A673 (cell line): ENCODE measurements around the gene CTIF. TPM values are rescaled to one million over a fixed set of nuclear protein-coding genes. Genes with fewer than 3 reads are reported as not detected.

ENCODE experiments used
- BruUV-seq: library from RNA; stranded (reverse); fragments of 400-500 nt; replicated peaks from 2 replicates; lab custom pipeline; 2021; lab: Mats Ljungman, UMichigan
- CTCF ChIA-PET: fragments of 300-600 bp; sonication (Branson Sonifier 250); formaldehyde crosslinking; loops from one replicate; lab custom pipeline; 2022; ENCODE audit warnings: antibody characterized with exemption; lab: Charles Lee
- POLR2A ChIA-PET: fragments of 300-600 bp; sonication (Branson Sonifier 250); formaldehyde crosslinking; loops from one replicate; lab custom pipeline; 2022; ENCODE audit warnings: antibody characterized with exemption; ENCODE audit not compliant: low non-redundant PET; lab: Charles Lee
- DNase-seq: peaks from one replicate; pipeline ENCODE4 v3.0.0-alpha.2; 2015; ENCODE audit warnings: low spot score
- H3K27ac ChIP-seq: fragments of 200-600 bp; sonication (generic); 2 replicates; pipeline ENCODE4 v1.5.1; 2016; ENCODE audit warnings: mixed run types, low read depth, mild to moderate bottlenecking, mixed read lengths, antibody characterized with exemption, low read length; ENCODE audit not compliant: poor library complexity, severe bottlenecking
- H3K27me3 ChIP-seq: fragments of 200-600 bp; sonication (generic); replicated peaks from 2 replicates; pipeline ENCODE4 v1.6.1; 2017; ENCODE audit warnings: mixed run types, low read depth, mild to moderate bottlenecking, mixed read lengths, antibody characterized with exemption, low read length; ENCODE audit not compliant: insufficient read depth, poor library complexity
- H3K36me3 ChIP-seq: fragments of 200-600 bp; sonication (generic); 2 replicates; pipeline ENCODE4 v1.6.1; 2016; ENCODE audit warnings: mixed run types, mild to moderate bottlenecking, mixed read lengths, antibody characterized with exemption, low read length; ENCODE audit not compliant: insufficient read depth, poor library complexity, severe bottlenecking
- H3K4me1 ChIP-seq: fragments of 200-600 bp; sonication (generic); 2 replicates; pipeline ENCODE4 v1.6.1; 2017; ENCODE audit warnings: mixed run types, mild to moderate bottlenecking, mixed read lengths, antibody characterized with exemption, low read length; ENCODE audit not compliant: insufficient read depth, poor library complexity, severe bottlenecking
- H3K4me3 ChIP-seq: fragments of 200-600 bp; sonication (generic); 2 replicates; pipeline ENCODE4 v1.5.1; 2016; ENCODE audit warnings: low read depth, mixed run types, mild to moderate bottlenecking, mixed read lengths, low read length; ENCODE audit not compliant: poor library complexity, severe bottlenecking
- H3K9me3 ChIP-seq: fragments of 200-600 bp; sonication (generic); 2 replicates; pipeline ENCODE4 v1.6.1; 2016; ENCODE audit warnings: mixed run types, low read depth, mild to moderate bottlenecking, mixed read lengths, antibody characterized with exemption, low read length; ENCODE audit not compliant: poor library complexity, severe bottlenecking
- EZH2 ChIP-seq: fragments of 200-600 bp; sonication (generic); IDR thresholded peaks from 2 replicates; pipeline ENCODE4 v1.6.1; 2017; ENCODE audit warnings: borderline replicate concordance, low read depth, mild to moderate bottlenecking, mixed read lengths, antibody characterized with exemption, low read length; ENCODE audit not compliant: poor library complexity, severe bottlenecking
- intact Hi-C: fragments of 100-400 bp; cut with micrococcal nuclease; formaldehyde crosslinking; loops from one replicate; pipeline ENCODE4 v1.10.0; 2022; ENCODE audit not compliant: unreplicated experiment
- total RNA-seq: library from RNA; stranded (reverse); gene quantifications from 2 replicates; pipeline ENCODE4 v1.2.3, GENCODE V29; 2021
- TF ChIP-seq, protein P1 (sequence below): fragments of 300-800, 200-600 bp; sonication (generic); conservative IDR thresholded peaks from 2 replicates; pipeline ENCODE4 v1.5.1; 2017; ENCODE audit warnings: low read depth, mild to moderate bottlenecking, antibody characterized with exemption, low read length, moderate library complexity, mixed read lengths

The CTIF gene
- total RNA-seq, 1 experiment from 2014 or later, result 23.5 TPM

DNA sequence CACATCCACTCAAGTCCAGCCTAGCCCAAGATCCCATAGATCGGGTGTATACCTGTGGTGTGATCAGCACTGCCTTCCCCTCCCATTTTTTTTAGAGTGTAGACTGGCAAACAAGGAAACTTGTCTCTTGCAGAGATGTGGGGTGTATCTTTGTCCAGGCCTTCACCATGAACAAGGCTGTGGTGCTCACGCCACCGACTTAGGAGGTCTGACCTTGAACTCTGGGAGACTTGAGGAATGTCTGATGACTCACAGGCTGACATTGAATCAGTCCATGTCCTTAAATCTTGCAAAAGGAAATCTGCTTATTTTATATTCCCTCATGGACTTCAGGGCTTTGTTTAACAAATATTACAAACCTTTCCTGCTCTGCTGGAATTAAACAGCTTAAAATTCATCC lies 4.5 kb upstream of the CTIF start:
- intact Hi-C loops, result no loop called here

DNA sequence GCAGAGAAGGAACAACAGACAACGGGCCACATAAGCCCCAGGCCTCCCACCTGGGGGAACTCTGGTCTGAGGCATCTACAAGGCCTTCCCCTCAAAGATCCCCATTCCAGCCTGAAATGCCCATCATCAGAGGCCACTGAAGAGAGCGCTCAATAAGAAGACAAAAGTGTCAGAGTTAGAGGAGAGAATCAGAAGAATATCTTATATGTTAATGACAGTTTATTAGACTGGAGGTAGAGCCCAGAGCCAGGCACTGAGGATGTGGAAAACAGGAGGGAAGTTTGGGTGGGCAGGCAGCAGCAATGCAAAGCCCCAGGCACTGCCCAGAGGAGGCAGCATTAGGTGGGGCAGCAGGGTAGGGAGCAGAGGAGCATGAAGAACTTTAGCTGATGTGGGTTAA lies 2.9 kb upstream of the CTIF start:
- peaks cover 23% of the 10 kb centered on the region for H3K4me1 ChIP-seq
- CTCF ChIA-PET, result no interaction called here
- no peak for DNase-seq

More for the DNA sequence above, 4.5 kb upstream of the CTIF start:
- peaks cover 23% of the 10 kb centered on the region for H3K4me1 ChIP-seq
- no peaks in the 10 kb centered on the region for H3K27me3 ChIP-seq
- ChIA-PET POLR2A (no interaction called here), CTCF (no interaction called here)
- no peak overlapping the region for H3K27ac ChIP-seq
- no TSS peak for BruUV-seq
- TF ChIP-seq, protein P1, sequence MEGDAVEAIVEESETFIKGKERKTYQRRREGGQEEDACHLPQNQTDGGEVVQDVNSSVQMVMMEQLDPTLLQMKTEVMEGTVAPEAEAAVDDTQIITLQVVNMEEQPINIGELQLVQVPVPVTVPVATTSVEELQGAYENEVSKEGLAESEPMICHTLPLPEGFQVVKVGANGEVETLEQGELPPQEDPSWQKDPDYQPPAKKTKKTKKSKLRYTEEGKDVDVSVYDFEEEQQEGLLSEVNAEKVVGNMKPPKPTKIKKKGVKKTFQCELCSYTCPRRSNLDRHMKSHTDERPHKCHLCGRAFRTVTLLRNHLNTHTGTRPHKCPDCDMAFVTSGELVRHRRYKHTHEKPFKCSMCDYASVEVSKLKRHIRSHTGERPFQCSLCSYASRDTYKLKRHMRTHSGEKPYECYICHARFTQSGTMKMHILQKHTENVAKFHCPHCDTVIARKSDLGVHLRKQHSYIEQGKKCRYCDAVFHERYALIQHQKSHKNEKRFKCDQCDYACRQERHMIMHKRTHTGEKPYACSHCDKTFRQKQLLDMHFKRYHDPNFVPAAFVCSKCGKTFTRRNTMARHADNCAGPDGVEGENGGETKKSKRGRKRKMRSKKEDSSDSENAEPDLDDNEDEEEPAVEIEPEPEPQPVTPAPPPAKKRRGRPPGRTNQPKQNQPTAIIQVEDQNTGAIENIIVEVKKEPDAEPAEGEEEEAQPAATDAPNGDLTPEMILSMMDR, result no peak
- no peak for TF ChIP-seq EZH2
- H3K9me3 ChIP-seq, result no peaks in the 10 kb centered on the region
- no peaks in the 10 kb centered on the region for H3K36me3 ChIP-seq
- no peak overlapping the region for H3K4me3 ChIP-seq
- DNase-seq, result no peak

DNA sequence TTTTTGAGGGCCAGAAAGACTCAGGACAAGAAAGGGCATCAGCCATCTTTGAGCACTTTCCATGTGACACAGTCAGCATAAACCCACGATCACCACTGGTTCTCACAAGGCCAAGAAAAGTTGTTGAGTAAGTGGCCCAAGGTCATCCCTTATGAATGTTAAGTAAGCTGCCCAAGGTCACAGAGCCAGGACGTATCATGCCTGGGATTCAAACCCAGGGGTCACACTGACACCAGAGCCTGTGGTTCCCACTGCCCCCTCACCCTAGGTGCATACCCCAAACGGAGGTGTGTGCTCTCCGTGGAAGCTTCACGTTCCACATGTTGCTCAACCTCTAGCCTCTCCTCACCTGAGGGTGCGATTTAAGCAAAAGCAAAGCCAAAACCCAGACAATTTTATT lies 2.3 kb upstream of the CTIF start:
- DNase-seq, result no peak
- H3K4me1 ChIP-seq, result peaks cover 23% of the 10 kb centered on the region
- TF ChIP-seq, protein P1, result no peak
- no peak for TF ChIP-seq EZH2
- H3K27me3 ChIP-seq, result no peaks in the 10 kb centered on the region
- no peaks in the 10 kb centered on the region for H3K36me3 ChIP-seq
- H3K4me3 ChIP-seq, result no peak overlapping the region
- no peaks in the 10 kb centered on the region for H3K9me3 ChIP-seq
- ChIA-PET CTCF (no interaction called here), POLR2A (no interaction called here)
- no peak overlapping the region for H3K27ac ChIP-seq
- no TSS peak for BruUV-seq
- intact Hi-C loops, result no loop called here

More for the DNA sequence above, 2.9 kb upstream of the CTIF start:
- TF ChIP-seq, protein P1, result no peak
- TF ChIP-seq EZH2, result no peak
- H3K9me3 ChIP-seq, result no peaks in the 10 kb centered on the region
- no peak overlapping the region for H3K4me3 ChIP-seq
- no peaks in the 10 kb centered on the region for H3K27me3 ChIP-seq
- H3K27ac ChIP-seq, result no peak overlapping the region
- no TSS peak for BruUV-seq
- no peaks in the 10 kb centered on the region for H3K36me3 ChIP-seq
- intact Hi-C loops, result no loop called here
- POLR2A ChIA-PET, result no interaction called here
